C4-2B (cell line): ENCODE data around the gene ZNF583.

Experiments used
- CTCF ChIP-seq: fragments of 450-650 bp; conservative IDR thresholded peaks from 2 replicates; pipeline ENCODE4 v1.5.1; 2017; ENCODE audit warnings: mild to moderate bottlenecking
- ZFX ChIP-seq: fragments of 450-650 bp; IDR thresholded peaks from 2 replicates; pipeline ENCODE4 v1.6.1; 2017

GRCh38 chr19:56355517-56355916, 48.6 kb upstream of the ZNF583 start:
- TF ChIP-seq CTCF = no peak
- no peak for TF ChIP-seq ZFX
